Vagina (tissue), 2 donors: ENCODE data around the gene UQCC3.

ENCODE experiments used
- CTCF ChIP-seq, 3 experiments: fragments of 450-650 bp in 2 of 3; fragments of 200-600 bp in 1 of 3; sonication (generic) in 1 of 3; IDR thresholded peaks; one replicate each; pipeline ENCODE4 v1.5.1; 2017 to 2019; ENCODE audit warnings: antibody characterized with exemption in 3 of 3, mild to moderate bottlenecking in 2 of 3, moderate library complexity in 2 of 3
- POLR2A ChIP-seq, 2 donors: fragments of 450-650 bp; IDR thresholded peaks; one replicate each; pipeline ENCODE4 v1.6.1; 2017; ENCODE audit warnings: antibody characterized with exemption in 2 of 2, mild to moderate bottlenecking in 2 of 2, moderate library complexity in 2 of 2

GRCh38 chr11:62627713-62628112 lies 43.8 kb upstream of the UQCC3 start:
- no peak for TF ChIP-seq CTCF (IDR thresholded peaks at IDR 0.05)
- no peak for TF ChIP-seq POLR2A (IDR thresholded peaks at IDR 0.05)
